ENCODE data around the gene METTL26. TPM values are rescaled to one million over a fixed set of nuclear protein-coding genes. Genes with fewer than 3 reads are reported as not detected.

The METTL26 gene
- total and polyA plus RNA-seq, 9 of the 15 experiments (the other 6 are each of a cell fraction or from before 2014, with no cell fraction given) = 7.3 to 262 (median 80.9) TPM

DNA sequence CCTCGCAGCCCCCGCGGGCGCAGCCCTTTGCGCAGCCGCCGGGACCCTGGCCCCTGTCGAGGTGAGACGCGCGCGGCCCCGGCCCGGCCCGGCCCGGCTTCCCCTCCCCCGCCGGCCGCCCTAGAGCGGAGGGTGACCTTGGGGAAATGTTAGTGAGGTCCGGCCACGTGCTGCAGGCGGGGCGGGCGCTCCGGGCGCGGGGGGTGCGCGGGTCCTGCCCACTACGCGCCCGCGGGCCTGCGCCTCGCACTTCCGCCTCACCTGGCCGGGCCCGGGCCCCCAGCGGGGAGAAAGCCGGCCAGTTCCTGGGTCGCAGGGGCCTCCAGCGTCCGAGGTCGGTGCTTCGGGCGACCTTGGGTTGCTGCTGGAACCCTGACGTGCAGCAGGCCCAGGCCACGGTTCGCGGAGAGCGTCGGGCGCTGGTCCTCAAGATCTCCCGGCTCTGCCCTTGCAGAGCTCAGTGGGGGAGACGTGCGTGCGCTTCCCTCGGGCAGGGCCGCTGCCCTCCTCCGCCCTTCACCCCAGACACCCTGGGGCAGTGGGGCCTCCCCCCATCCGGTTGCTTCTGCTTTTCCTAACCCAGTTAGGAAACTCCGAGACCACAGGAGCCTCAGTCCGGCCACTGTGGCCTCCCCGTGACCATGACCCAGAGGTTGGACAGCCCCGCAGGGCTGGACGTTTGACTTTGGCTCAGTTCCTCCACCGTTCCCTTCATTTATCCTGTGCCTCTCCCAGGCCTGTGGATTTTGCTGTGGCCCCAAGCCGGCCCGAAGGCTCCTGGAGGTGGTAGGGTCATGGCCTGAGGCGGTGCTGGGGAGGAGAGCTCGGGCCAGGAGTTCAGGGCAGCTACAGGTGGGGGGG, 6.3 kb upstream of the METTL26 start (continued):
- peak; percentile 50 for TF ChIP-seq KDM5B (IDR thresholded peaks at IDR 0.05; ENCODE audit: insufficient replicate concordance, low read depth, low read length)
- TF ChIP-seq KAT2B (IDR thresholded peaks at IDR 0.05; ENCODE audit: low read depth, low read length) = no peak
- no peak for TF ChIP-seq KLF13 (tag; IDR thresholded peaks at IDR 0.05; ENCODE audit: borderline replicate concordance, low read depth)
- no peak for TF ChIP-seq U2AF1 (optimal IDR thresholded peaks at IDR 0.05; ENCODE audit: low read depth, low read length)
- no peak for TF ChIP-seq HSF4 (CRISPR knock-in tag; IDR thresholded peaks at IDR 0.05; ENCODE audit: borderline replicate concordance)
- TF ChIP-seq E2F6 (IDR thresholded peaks at IDR 0.05; ENCODE audit: borderline replicate concordance in 1 of 2, extremely low read depth in 1 of 2, insufficient read depth in 1 of 2, insufficient read length in 1 of 2, low read depth in 1 of 2, low read length in 1 of 2, poor library complexity in 1 of 2, severe bottlenecking in 1 of 2) = peak; percentile 80 to 82
- TF ChIP-seq SP1 (CRISPR knock-in tag; IDR thresholded peaks at IDR 0.05) = peak; percentile 49; the same call in 1 of the 2 replicates
- no peak for TF ChIP-seq MXI1 (IDR thresholded peaks at IDR 0.05; ENCODE audit: low read depth, low read length)
- TF ChIP-seq MITF (IDR thresholded peaks at IDR 0.05) = 0 out of 2 replicates have a peak, but pooled peaks have one; percentile 24
- peak; percentile 88 for TF ChIP-seq MYC (IDR thresholded peaks at IDR 0.05; ENCODE audit: low read depth, low read length)
- TF ChIP-seq MYC (CRISPR knock-in tag; IDR thresholded peaks at IDR 0.05; ENCODE audit: borderline replicate concordance, low read depth) = no peak
- peak; percentile 65 for TF ChIP-seq ZNF232 (CRISPR knock-in tag; IDR thresholded peaks at IDR 0.05)
- no peak for TF ChIP-seq JUNB (CRISPR knock-in tag; conservative IDR thresholded peaks at IDR 0.05)
- TF ChIP-seq ZNF766 (CRISPR knock-in tag; conservative IDR thresholded peaks at IDR 0.05) = 0 out of 2 replicates have a peak, but pooled peaks have one; percentile 2
- TF ChIP-seq KDM2B (CRISPR knock-in tag; IDR thresholded peaks at IDR 0.05) = peak; percentile 17; the same call in 1 of the 2 replicates
- TF ChIP-seq CCNT2 (IDR thresholded peaks at IDR 0.05; ENCODE audit: borderline replicate concordance, extremely low read depth, insufficient read length, low read depth, low read length) = peak; percentile 46
- TF ChIP-seq DLX4 (CRISPR knock-in tag; IDR thresholded peaks at IDR 0.05) = no peak
- 0 out of 2 replicates have a peak, but pooled peaks have one; percentile 59 for TF ChIP-seq E2F3 (CRISPR knock-in tag; IDR thresholded peaks at IDR 0.05)
- TF ChIP-seq, protein P1, sequence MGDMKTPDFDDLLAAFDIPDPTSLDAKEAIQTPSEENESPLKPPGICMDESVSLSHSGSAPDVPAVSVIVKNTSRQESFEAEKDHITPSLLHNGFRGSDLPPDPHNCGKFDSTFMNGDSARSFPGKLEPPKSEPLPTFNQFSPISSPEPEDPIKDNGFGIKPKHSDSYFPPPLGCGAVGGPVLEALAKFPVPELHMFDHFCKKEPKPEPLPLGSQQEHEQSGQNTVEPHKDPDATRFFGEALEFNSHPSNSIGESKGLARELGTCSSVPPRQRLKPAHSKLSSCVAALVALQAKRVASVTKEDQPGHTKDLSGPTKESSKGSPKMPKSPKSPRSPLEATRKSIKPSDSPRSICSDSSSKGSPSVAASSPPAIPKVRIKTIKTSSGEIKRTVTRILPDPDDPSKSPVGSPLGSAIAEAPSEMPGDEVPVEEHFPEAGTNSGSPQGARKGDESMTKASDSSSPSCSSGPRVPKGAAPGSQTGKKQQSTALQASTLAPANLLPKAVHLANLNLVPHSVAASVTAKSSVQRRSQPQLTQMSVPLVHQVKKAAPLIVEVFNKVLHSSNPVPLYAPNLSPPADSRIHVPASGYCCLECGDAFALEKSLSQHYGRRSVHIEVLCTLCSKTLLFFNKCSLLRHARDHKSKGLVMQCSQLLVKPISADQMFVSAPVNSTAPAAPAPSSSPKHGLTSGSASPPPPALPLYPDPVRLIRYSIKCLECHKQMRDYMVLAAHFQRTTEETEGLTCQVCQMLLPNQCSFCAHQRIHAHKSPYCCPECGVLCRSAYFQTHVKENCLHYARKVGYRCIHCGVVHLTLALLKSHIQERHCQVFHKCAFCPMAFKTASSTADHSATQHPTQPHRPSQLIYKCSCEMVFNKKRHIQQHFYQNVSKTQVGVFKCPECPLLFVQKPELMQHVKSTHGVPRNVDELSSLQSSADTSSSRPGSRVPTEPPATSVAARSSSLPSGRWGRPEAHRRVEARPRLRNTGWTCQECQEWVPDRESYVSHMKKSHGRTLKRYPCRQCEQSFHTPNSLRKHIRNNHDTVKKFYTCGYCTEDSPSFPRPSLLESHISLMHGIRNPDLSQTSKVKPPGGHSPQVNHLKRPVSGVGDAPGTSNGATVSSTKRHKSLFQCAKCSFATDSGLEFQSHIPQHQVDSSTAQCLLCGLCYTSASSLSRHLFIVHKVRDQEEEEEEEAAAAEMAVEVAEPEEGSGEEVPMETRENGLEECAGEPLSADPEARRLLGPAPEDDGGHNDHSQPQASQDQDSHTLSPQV (IDR thresholded peaks at IDR 0.05) = peak; percentile 86
